Measurements from ENCODE around the gene FBLIM1. TPM values are rescaled to one million over a fixed set of nuclear protein-coding genes. Genes with fewer than 3 reads are reported as not detected.

The FBLIM1 gene
- polyA plus RNA-seq, 4 donors: 52.0 to 60.6 (median 56.7) TPM

GRCh38 chr1:15764890-15765289, 6.3 kb downstream of the FBLIM1 start:
- DNase-seq (ENCODE audit: low read depth in 4 of 4, low spot score in 3 of 4): no peak

- DNase-seq (ENCODE audit: low read depth in 4 of 4, low spot score in 3 of 4): no peak
These were observed 7.0 kb downstream of the FBLIM1 start for GRCh38 chr1:15765495-15766194.

GRCh38 chr1:15767941-15768340, 9.3 kb downstream of the FBLIM1 start:
- no peak for DNase-seq (ENCODE audit: low read depth in 4 of 4, low spot score in 3 of 4)

GRCh38 chr1:15768388-15768787, 9.8 kb downstream of the FBLIM1 start:
- no peak for DNase-seq (ENCODE audit: low read depth in 4 of 4, low spot score in 3 of 4)

GRCh38 chr1:15770313-15770962, 11.8 kb downstream of the FBLIM1 start:
- no peak for DNase-seq (ENCODE audit: low read depth in 4 of 4, low spot score in 3 of 4)

- no peak for DNase-seq (ENCODE audit: low read depth in 4 of 4, low spot score in 3 of 4)
These were observed 13.4 kb downstream of the FBLIM1 start for GRCh38 chr1:15771836-15772515.

GRCh38 chr1:15775706-15776105, 17.1 kb downstream of the FBLIM1 start:
- no peak for DNase-seq (ENCODE audit: low read depth in 4 of 4, low spot score in 3 of 4)

- no peak for DNase-seq (ENCODE audit: low read depth in 4 of 4, low spot score in 3 of 4)
These were observed 19.5 kb downstream of the FBLIM1 start for GRCh38 chr1:15777909-15778707.

- DNase-seq (ENCODE audit: low read depth in 4 of 4, low spot score in 3 of 4): no peak
These were observed 27.1 kb downstream of the FBLIM1 start for GRCh38 chr1:15785683-15786082.

- DNase-seq (ENCODE audit: low read depth in 4 of 4, low spot score in 3 of 4): no peak
These were observed 28.0 kb downstream of the FBLIM1 start for GRCh38 chr1:15786581-15786980.

GRCh38 chr1:15788624-15789301, 30.2 kb downstream of the FBLIM1 start:
- no peak for DNase-seq (ENCODE audit: low read depth in 4 of 4, low spot score in 3 of 4)

- no peak for DNase-seq (ENCODE audit: low read depth in 4 of 4, low spot score in 3 of 4)
These were observed 37.5 kb downstream of the FBLIM1 start for GRCh38 chr1:15796086-15796462.

- DNase-seq (ENCODE audit: low read depth in 4 of 4, low spot score in 3 of 4): no peak
These were observed 39.2 kb downstream of the FBLIM1 start for GRCh38 chr1:15797614-15798390.

GRCh38 chr1:15799004-15799867, 40.6 kb downstream of the FBLIM1 start:
- DNase-seq (ENCODE audit: low read depth in 4 of 4, low spot score in 3 of 4): no peak

GRCh38 chr1:15799928-15800835, 41.6 kb downstream of the FBLIM1 start:
- DNase-seq (ENCODE audit: low read depth in 4 of 4, low spot score in 3 of 4): peak; percentile 39 to 73 (median 58)

GRCh38 chr1:15802234-15802965, 43.8 kb downstream of the FBLIM1 start:
- no peak for DNase-seq (ENCODE audit: low read depth in 4 of 4, low spot score in 3 of 4)

GRCh38 chr1:15803380-15803779, 44.8 kb downstream of the FBLIM1 start:
- no peak for DNase-seq (ENCODE audit: low read depth in 4 of 4, low spot score in 3 of 4)

All from right renal pelvis (tissue), 4 donors.